ENCODE results near the gene MYH16.
A peak's percentile ranks its signal among the peaks of the same experiment; 100 is the strongest.
"Not testable (repeated sequence)": the region's sequence is repeated elsewhere in the genome, so short reads cannot be mapped to it uniquely, and the experiment has no call there.

The MYH16 gene

DNA sequence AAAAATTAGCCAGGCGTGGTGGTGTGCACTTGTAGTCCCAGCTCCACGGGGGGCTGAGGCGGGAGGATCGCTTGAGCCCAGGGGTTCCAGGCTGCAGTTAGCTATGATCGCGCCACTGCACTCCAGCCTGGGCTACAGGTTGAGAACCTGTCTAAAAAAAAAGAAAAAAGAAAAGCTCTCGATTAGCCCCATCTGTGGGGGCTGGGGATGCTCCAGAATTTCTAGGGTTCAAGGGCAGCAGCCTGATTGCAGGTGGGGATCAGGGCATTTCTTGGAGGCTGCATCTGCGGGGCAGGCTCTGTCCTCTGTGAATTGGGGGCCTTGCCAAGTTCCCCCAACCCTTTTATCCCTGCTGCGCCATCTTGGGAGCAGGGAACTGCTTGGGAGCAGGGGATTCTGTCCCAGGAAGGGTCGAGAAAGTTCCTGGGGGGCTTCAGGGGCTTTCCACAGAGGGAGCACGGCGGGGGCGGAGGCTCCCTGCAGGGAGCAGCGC, 52.4 kb downstream of the MYH16 start:
- Histone ChIP-seq H3K4me3 (IDR thresholded peaks at IDR 0.05; ENCODE audit: insufficient read depth, low read depth, low read length) (no peak overlapping the region), H3K27ac (peak overlapping the region; percentile 40; the same call in 1 of the 2 replicates), H3K4me2 (peak overlapping the region; percentile 87), H4K20me1 (ENCODE audit: insufficient read depth) (no peaks in the 10 kb centered on the region), H3K9ac (peak overlapping the region; percentile 77), H3K36me3 (ENCODE audit: insufficient read depth) (no peaks in the 10 kb centered on the region), H2AFZ (ENCODE audit: low read depth) (peak overlapping the region; percentile 90), H3K4me1 (ENCODE audit: low read depth, poor library complexity, severe bottlenecking) (peaks cover 34% of the 10 kb centered on the region), H3K79me2 (ENCODE audit: insufficient read depth, low read depth) (peaks cover 53% of the 10 kb centered on the region), H3K27me3 (ENCODE audit: insufficient read depth, low read depth) (no peaks in the 10 kb centered on the region)
- TF ChIP-seq, protein P1, sequence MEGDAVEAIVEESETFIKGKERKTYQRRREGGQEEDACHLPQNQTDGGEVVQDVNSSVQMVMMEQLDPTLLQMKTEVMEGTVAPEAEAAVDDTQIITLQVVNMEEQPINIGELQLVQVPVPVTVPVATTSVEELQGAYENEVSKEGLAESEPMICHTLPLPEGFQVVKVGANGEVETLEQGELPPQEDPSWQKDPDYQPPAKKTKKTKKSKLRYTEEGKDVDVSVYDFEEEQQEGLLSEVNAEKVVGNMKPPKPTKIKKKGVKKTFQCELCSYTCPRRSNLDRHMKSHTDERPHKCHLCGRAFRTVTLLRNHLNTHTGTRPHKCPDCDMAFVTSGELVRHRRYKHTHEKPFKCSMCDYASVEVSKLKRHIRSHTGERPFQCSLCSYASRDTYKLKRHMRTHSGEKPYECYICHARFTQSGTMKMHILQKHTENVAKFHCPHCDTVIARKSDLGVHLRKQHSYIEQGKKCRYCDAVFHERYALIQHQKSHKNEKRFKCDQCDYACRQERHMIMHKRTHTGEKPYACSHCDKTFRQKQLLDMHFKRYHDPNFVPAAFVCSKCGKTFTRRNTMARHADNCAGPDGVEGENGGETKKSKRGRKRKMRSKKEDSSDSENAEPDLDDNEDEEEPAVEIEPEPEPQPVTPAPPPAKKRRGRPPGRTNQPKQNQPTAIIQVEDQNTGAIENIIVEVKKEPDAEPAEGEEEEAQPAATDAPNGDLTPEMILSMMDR (conservative IDR thresholded peaks at IDR 0.05; ENCODE audit: low read depth, low read length), result no peak

DNA sequence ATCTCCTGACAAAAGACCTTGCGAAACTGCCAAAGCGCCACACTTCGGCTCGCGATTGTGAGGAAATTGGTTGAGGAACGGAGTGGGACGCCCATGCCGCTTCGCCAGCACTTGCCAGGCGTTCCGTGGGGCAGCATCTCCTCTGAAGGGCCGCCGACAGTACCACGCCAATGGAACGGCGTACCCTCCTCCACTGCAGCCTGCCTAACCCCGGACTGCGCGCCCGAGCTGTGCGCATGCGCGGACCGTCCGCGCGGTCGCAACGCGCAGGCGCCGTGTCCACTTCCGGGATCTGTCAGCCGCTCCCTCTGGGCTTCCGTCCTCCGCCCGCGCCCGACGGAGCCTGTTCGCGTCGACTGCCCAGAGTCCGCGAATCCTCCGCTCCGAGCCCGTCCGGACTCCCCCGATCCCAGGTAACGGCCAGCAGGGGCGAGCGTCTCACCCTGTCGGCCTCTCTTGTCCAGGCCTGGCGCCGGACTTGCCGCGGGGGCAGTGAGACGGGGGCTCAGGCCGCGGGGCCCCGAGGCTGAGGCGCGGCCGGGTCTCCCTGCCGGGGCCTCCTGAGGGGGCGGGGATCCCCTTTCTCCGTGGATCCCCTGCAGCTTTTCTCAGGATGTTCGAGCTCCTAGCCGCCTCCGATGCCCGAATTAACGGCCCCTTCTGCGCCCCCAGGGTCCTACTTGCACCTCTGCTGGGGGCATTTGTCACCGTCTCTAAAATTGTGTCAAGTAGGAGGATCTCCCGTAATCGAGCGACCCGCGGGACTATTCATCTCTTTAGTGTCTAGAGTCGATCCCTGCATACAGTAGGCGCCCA, 53.2 kb downstream of the MYH16 start, which contains the start of gene ARPC1A:
ARPC1A (plus strand) TSS at position 307 of the 816 bp plus-strand sequence. CDS start 7,456 bp downstream, outside the sequence.
- peak within 1 kb of the TSS; percentile 90 for H2AFZ ChIP-seq (ENCODE audit: low read depth)
- H3K4me1 ChIP-seq (ENCODE audit: low read depth, poor library complexity, severe bottlenecking), result peaks cover 41% of the 10 kb centered on the region
- H3K4me2 ChIP-seq, result peak within 1 kb of the TSS; percentile 87
- no peaks in the 10 kb centered on the region for H3K27me3 ChIP-seq (ENCODE audit: insufficient read depth, low read depth)
- H3K4me3 ChIP-seq (IDR thresholded peaks at IDR 0.05; ENCODE audit: insufficient read depth, low read depth, low read length), result no peak within 1 kb of the TSS
- H3K79me2 ChIP-seq (ENCODE audit: insufficient read depth, low read depth), result peaks cover 61% of the 10 kb centered on the region
- TF ChIP-seq, protein P1 (conservative IDR thresholded peaks at IDR 0.05; ENCODE audit: low read depth, low read length), result no peak
- H3K27ac ChIP-seq, result peak within 1 kb of the TSS; percentile 40; the same call in 1 of the 2 replicates
- no peaks in the 10 kb centered on the region for H3K36me3 ChIP-seq (ENCODE audit: insufficient read depth)
- H4K20me1 ChIP-seq (ENCODE audit: insufficient read depth), result no peaks in the 10 kb centered on the region
- peak within 1 kb of the TSS; percentile 77 for H3K9ac ChIP-seq

DNA sequence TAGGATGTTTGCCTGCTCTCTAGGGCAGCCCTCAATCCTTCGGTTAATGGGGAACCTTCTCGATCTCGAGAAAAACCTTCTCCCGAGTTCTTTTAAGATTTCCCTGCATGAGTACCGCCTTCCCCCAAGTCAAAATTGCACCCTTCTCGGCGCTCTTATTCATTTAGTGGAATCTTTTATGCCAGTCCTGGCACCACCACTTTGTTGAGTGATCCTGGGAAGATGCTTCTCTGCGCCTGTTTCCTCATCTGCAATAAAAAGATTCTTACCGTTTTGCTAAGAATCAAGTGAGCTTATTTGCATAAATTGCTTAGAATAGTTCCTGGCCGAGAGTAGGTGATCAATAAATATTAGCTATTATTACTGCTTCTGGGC, 53.8 kb downstream of the MYH16 start:
- no peaks in the 10 kb centered on the region for H3K36me3 ChIP-seq (ENCODE audit: insufficient read depth)
- no peak overlapping the region for H3K4me3 ChIP-seq (IDR thresholded peaks at IDR 0.05; ENCODE audit: insufficient read depth, low read depth, low read length)
- H3K4me2 ChIP-seq, result peak overlapping the region; percentile 87
- H3K27me3 ChIP-seq (ENCODE audit: insufficient read depth, low read depth), result no peaks in the 10 kb centered on the region
- TF ChIP-seq, protein P1 (conservative IDR thresholded peaks at IDR 0.05; ENCODE audit: low read depth, low read length), result no peak
- no peaks in the 10 kb centered on the region for H4K20me1 ChIP-seq (ENCODE audit: insufficient read depth)
- peaks cover 44% of the 10 kb centered on the region for H3K4me1 ChIP-seq (ENCODE audit: low read depth, poor library complexity, severe bottlenecking)
- H2AFZ ChIP-seq (ENCODE audit: low read depth), result peak overlapping the region; percentile 90; the same call in 1 of the 2 replicates
- H3K27ac ChIP-seq, result no peak overlapping the region; the same call in 1 of the 2 replicates
- H3K9ac ChIP-seq, result peak overlapping the region; percentile 77; the same call in 1 of the 2 replicates
- peaks cover 67% of the 10 kb centered on the region for H3K79me2 ChIP-seq (ENCODE audit: insufficient read depth, low read depth)

DNA sequence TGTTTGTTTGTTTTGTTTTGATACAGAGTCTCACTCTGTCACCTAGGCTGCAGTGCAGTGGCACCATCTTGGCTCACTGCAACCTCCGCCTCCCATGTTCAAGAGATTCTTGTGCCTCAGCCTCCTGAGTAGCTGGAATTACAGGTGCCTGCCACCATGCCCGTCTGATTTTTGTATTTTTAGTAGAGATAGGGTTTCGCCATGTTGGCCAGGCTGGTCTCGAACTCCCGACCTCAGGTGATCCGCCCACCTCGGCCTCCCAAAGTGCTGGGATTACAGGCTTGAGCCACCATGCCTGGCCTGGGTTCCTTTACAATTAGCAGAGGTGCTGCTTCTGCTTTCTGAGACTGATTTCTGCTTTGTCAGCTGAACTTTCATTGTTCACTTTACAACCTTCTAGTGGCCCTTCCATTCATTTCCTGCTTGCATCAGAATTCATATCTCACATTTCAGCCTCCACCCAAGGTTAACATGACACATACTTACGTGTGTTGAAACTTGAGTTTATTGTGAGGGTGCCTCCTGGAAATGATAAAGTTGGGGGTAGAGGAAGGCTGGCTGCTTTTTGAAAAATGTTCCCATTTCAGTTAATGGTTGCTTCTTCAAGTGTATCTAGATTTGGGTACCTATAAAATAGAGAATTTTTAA, 57.8 kb downstream of the MYH16 start:
- H3K9ac ChIP-seq; H3K27me3 ChIP-seq (ENCODE audit: insufficient read depth, low read depth); H4K20me1 ChIP-seq (ENCODE audit: insufficient read depth); H2AFZ ChIP-seq (ENCODE audit: low read depth); H3K4me3 ChIP-seq (IDR thresholded peaks at IDR 0.05; ENCODE audit: insufficient read depth, low read depth, low read length): not testable (repeated sequence)
- Histone ChIP-seq H3K79me2 (ENCODE audit: insufficient read depth, low read depth) (peaks cover 81% of the 10 kb centered on the region), H3K4me2 (peak overlapping the region; percentile 33), H3K36me3 (ENCODE audit: insufficient read depth) (peaks cover 11% of the 10 kb centered on the region; the same call in 1 of the 2 replicates), H3K27ac (peak overlapping the region; percentile 33; the same call in 1 of the 2 replicates), H3K4me1 (ENCODE audit: low read depth, poor library complexity, severe bottlenecking) (peaks cover 44% of the 10 kb centered on the region)

All from KMS-11 (cell line).